GM12878 (cell line): ENCODE measurements around the gene BCOR. TPM values are rescaled to one million over a fixed set of nuclear protein-coding genes. Genes with fewer than 3 reads are reported as not detected.

Experiments
- ATAC-seq: fragments of 200-7000 bp; cut with Tn5 transposase; 3 replicates; pipeline ENCODE4 v1.9.1; 2020; ENCODE audit warnings: mild to moderate bottlenecking, moderate library complexity
- BruUV-seq: library from RNA; stranded (reverse); fragments of 400-500 nt; replicated peaks from 2 replicates; lab custom pipeline; 2021; lab: Mats Ljungman, UMichigan
- CTCF ChIA-PET: fragments of 300-600 bp; sonication (Branson Sonifier 250); formaldehyde crosslinking; extraction: SDS; loops from one replicate; lab custom pipeline; 2021; ENCODE audit warnings: inconsistent platforms; lab: Yijun Ruan, JAX
- POLR2A ChIA-PET: fragments of 350-600 bp; formaldehyde crosslinking; extraction: SDS; loops from one replicate; lab custom pipeline; 2021; ENCODE audit warnings: inconsistent platforms; lab: Charles Lee
- RAD21 ChIA-PET: fragments of 300-600 bp; sonication (Branson Sonifier 250); formaldehyde crosslinking; loops from one replicate; lab custom pipeline; 2023; ENCODE audit warnings: antibody characterized with exemption; ENCODE audit not compliant: unreplicated experiment; lab: Charles Lee
- SMC1A ChIA-PET: fragments of 300-600 bp; sonication (Branson Sonifier 250); formaldehyde crosslinking; loops from one replicate; lab custom pipeline; 2023; ENCODE audit not compliant: unreplicated experiment, uncharacterized antibody; lab: Charles Lee
- DNase-seq: peaks from one replicate; pipeline ENCODE4 v3.0.0-alpha.2; 2011; ENCODE audit warnings: low read depth, low spot score
- FAIRE-seq: peaks from 3 replicates; lab custom pipeline; 2011; peaks lifted over from hg19 to GRCh38; lab: Jason Lieb, UNC
- H2AFZ ChIP-seq: 2 replicates; pipeline ENCODE4 v1.6.0; 2011; ENCODE audit warnings: low read depth, low read length, control low read depth; ENCODE audit not compliant: control insufficient read depth
- H3K27ac ChIP-seq: 2 replicates; pipeline ENCODE4 v1.5.1; 2011; ENCODE audit warnings: control low read depth; ENCODE audit not compliant: control insufficient read depth, insufficient read depth
- H3K27me3 ChIP-seq, 2 experiments: replicated peaks in 1 of 2; 2 replicates each; pipeline versions ENCODE4 v1.6.0 to v1.6.1; 2011; ENCODE audit warnings: low read length in 1 of 2; ENCODE audit not compliant: control insufficient read depth in 2 of 2, insufficient read depth in 2 of 2
- H3K36me3 ChIP-seq, 2 experiments: 2 replicates each; pipeline ENCODE4 v1.5.1; 2011; ENCODE audit warnings: low read length in 1 of 2; ENCODE audit not compliant: control insufficient read depth in 2 of 2, insufficient read depth in 2 of 2
- H3K4me1 ChIP-seq: 2 replicates; pipeline ENCODE4 v1.6.1; 2011; ENCODE audit warnings: mild to moderate bottlenecking, low read length, moderate library complexity, mixed read lengths; ENCODE audit not compliant: control insufficient read depth, insufficient read depth
- H3K4me2 ChIP-seq: 2 replicates; pipeline ENCODE4 v1.6.0; 2011; ENCODE audit warnings: control low read depth; ENCODE audit not compliant: control insufficient read depth, insufficient read depth
- H3K4me3 ChIP-seq: fragments of 200-600 bp; sonication (generic); 2 replicates; pipeline ENCODE4 v1.5.1; 2016
- H3K79me2 ChIP-seq: 2 replicates; pipeline ENCODE4 v1.6.0; 2011; ENCODE audit warnings: low read length; ENCODE audit not compliant: control insufficient read depth, insufficient read depth
- H3K9ac ChIP-seq: 2 replicates; pipeline ENCODE4 v1.8.0; 2011; ENCODE audit warnings: low read length, control low read depth, mixed read lengths; ENCODE audit not compliant: control insufficient read depth, insufficient read depth
- H3K9me3 ChIP-seq: replicated peaks from 3 replicates; pipeline ENCODE4 v1.5.1; 2011; ENCODE audit warnings: mild to moderate bottlenecking, low read length; ENCODE audit not compliant: control insufficient read depth, insufficient read depth
- H4K20me1 ChIP-seq: 2 replicates; pipeline ENCODE4 v1.6.0; 2011; ENCODE audit not compliant: control insufficient read depth, insufficient read depth
- CBX5 ChIP-seq: sonication (generic); IDR thresholded peaks from 2 replicates; pipeline ENCODE4 v1.6.1; 2016; ENCODE audit warnings: low read depth, moderate library complexity, mild to moderate bottlenecking, inconsistent platforms
- IRF4 ChIP-seq: IDR thresholded peaks from 2 replicates; pipeline ENCODE4 v1.6.1; 2011; ENCODE audit warnings: low read depth, low read length
- NBN ChIP-seq: fragments of 450-650 bp; IDR thresholded peaks from 2 replicates; pipeline ENCODE4 v1.6.1; 2016
- PBX3 ChIP-seq: IDR thresholded peaks from 2 replicates; pipeline ENCODE4 v1.6.1; 2011; ENCODE audit warnings: mild to moderate bottlenecking, low read depth, low read length, moderate library complexity; ENCODE audit not compliant: insufficient replicate concordance
- PRDM15 ChIP-seq: fragments of 450-650 bp; formaldehyde crosslinking; IDR thresholded peaks from 2 replicates; pipeline ENCODE4 v1.4.0; 2020; ENCODE audit warnings: mild to moderate bottlenecking, moderate library complexity
- RAD21 ChIP-seq: IDR thresholded peaks from 2 replicates; pipeline ENCODE4 v1.6.1; 2011; ENCODE audit warnings: mild to moderate bottlenecking, low read depth, low read length, moderate library complexity; ENCODE audit not compliant: insufficient read depth
- RAD51 ChIP-seq: fragments of 450-650 bp; IDR thresholded peaks from 2 replicates; pipeline ENCODE4 v1.6.1; 2016; ENCODE audit warnings: moderate library complexity, mild to moderate bottlenecking, inconsistent platforms
- TARDBP ChIP-seq: IDR thresholded peaks from 2 replicates; pipeline ENCODE4 v1.6.1; 2016; ENCODE audit warnings: borderline replicate concordance
- ZBED1 ChIP-seq: IDR thresholded peaks from 2 replicates; pipeline ENCODE4 v1.6.1; 2016; ENCODE audit warnings: borderline replicate concordance
- ZNF384 ChIP-seq: IDR thresholded peaks from 2 replicates; pipeline ENCODE4 v1.6.1; 2012; ENCODE audit warnings: low read depth, mild to moderate bottlenecking, low read length, improper control_type of control experiment, borderline replicate concordance
- WGBS: methylation state at CpG from one replicate; pipeline ENCODE4 v1.1.6; 2016; ENCODE audit warnings: low lambda C conversion rate; ENCODE audit not compliant: insufficient replicate concordance, insufficient coverage; ENCODE audit errors: missing lambda C conversion rate; 5-methylcytosine and 5-hydroxymethylcytosine counted together
- in situ Hi-C: fragments of 300-500 bp; cut with MboI; formaldehyde crosslinking; loops from 9 replicates; pipeline ENCODE4 v1.14.3; 2018; ENCODE audit warnings: mixed read lengths
- intact Hi-C: fragments of 100-400 bp; cut with micrococcal nuclease; formaldehyde crosslinking; loops from one replicate; pipeline ENCODE4 v1.14.2; 2022; ENCODE audit not compliant: unreplicated experiment
- polyA plus RNA-seq, 11 experiments: library from polyadenylated mRNA; depleted of rRNA in 4 of 11; unstranded in 6 of 11; stranded (reverse) in 5 of 11; fragments of >200 nt; fragmentation: Nextera tagmentation in 4 of 11; fragmentation: Illumina TruSeq in 1 of 11; extraction: Ambion mirVana in 4 of 11; extraction: Trizol in 1 of 11; gene quantifications; 1 replicate in 1 of 11; 2 replicates in 10 of 11; pipeline versions ENCODE4 v1.2.1 to v1.2.3, GENCODE V29; 2011 to 2016; ENCODE audit warnings: inconsistent platforms in 2 of 11, missing spikeins in 2 of 11, low read depth in 1 of 11
- total RNA-seq, 4 experiments: library from RNA; depleted of rRNA in 3 of 4; stranded (reverse); fragments of >200 nt in 3 of 4; fragmentation: Illumina TruSeq in 1 of 4; extraction: Trizol in 1 of 4; gene quantifications; 2 replicates each; pipeline versions ENCODE4 v1.2.1 to v1.2.3, GENCODE V29; 2013 to 2021

The BCOR gene
- total and polyA plus RNA-seq, 10 of the 15 experiments (the other 5 are each of a cell fraction or from before 2014, with no cell fraction given), result 5.1 to 16.4 (median 10.1) TPM

GRCh38 chrX:40132751-40133150 lies 35.0 kb upstream of the BCOR start:
- Histone ChIP-seq H3K79me2 (no peaks in the 10 kb centered on the region), H3K9ac (no peak overlapping the region), H4K20me1 (no peaks in the 10 kb centered on the region; the same call in 1 of the 2 replicates), H3K27ac (no peak overlapping the region), H3K4me1 (no peaks in the 10 kb centered on the region), H3K4me2 (no peak overlapping the region), H3K36me3 (no peaks in the 10 kb centered on the region), H3K9me3 (no peaks in the 10 kb centered on the region), H3K27me3 (no peaks in the 10 kb centered on the region; a peak in 1 of 4 replicates), H2AFZ (no peak overlapping the region), H3K4me3 (no peak overlapping the region)
- in situ Hi-C loops (no loop called here), intact Hi-C loops (no loop called here)
- 58% methylated on average over 7 of the region's 7 CpGs for WGBS
- ATAC-seq (no peak), DNase-seq (no peak), FAIRE-seq (no peak)
- RAD21 ChIA-PET, result no interaction called here
- TF ChIP-seq ZBED1 (no peak), PBX3 (no peak), RAD21 (no peak), CBX5 (no peak), IRF4 (no peak), PRDM15 (CRISPR knock-in tag) (no peak), NBN (no peak), ZNF384 (no peak), TARDBP (no peak), RAD51 (no peak)
- no TSS peak for BruUV-seq
- CTCF ChIA-PET, result no interaction called here
- SMC1A ChIA-PET, result no interaction called here
- POLR2A ChIA-PET, result interaction anchor here (0.6 kb wide), 2 partner anchors 17 to 595 kb away, joined by 3 read pairs; no protein-coding TSS in a partner anchor
